ENCODE data around the gene DDX54. TPM values are rescaled to one million over a fixed set of nuclear protein-coding genes. Genes with fewer than 3 reads are reported as not detected.
"Not testable (repeated sequence)": the region's sequence is repeated elsewhere in the genome, so short reads cannot be mapped to it uniquely, and the experiment has no call there.

The DDX54 gene
- total RNA-seq, 4 donors from 2014 or later: 42.4 to 67.0 (median 51.8) TPM

GRCh38 chr12:113214895-113215400 is 29.7 kb upstream of the DDX54 start:
- TF ChIP-seq CTCF (IDR thresholded peaks at IDR 0.05): no peak
- DNase-seq (ENCODE audit: low spot score): no peak
- peak; percentile 87 for ATAC-seq (ENCODE audit: low FRiP score)

- DNase-seq (ENCODE audit: low spot score): no peak
- no peak for ATAC-seq (ENCODE audit: low FRiP score)
- no peak for TF ChIP-seq CTCF (IDR thresholded peaks at IDR 0.05)
These were observed 25.9 kb upstream of the DDX54 start for GRCh38 chr12:113211160-113211559.

- ATAC-seq (ENCODE audit: low FRiP score): no peak
- DNase-seq (ENCODE audit: low spot score): no peak
- TF ChIP-seq CTCF (IDR thresholded peaks at IDR 0.05): no peak
These were observed 23.0 kb upstream of the DDX54 start for GRCh38 chr12:113208041-113208934.

GRCh38 chr12:113207613-113208040 is 22.3 kb upstream of the DDX54 start:
- no peak for DNase-seq (ENCODE audit: low spot score)
- TF ChIP-seq CTCF (IDR thresholded peaks at IDR 0.05): no peak
- no peak for ATAC-seq (ENCODE audit: low FRiP score)

- ATAC-seq (ENCODE audit: low FRiP score); DNase-seq (ENCODE audit: low spot score): not testable (repeated sequence)
These were observed 21.5 kb upstream of the DDX54 start for GRCh38 chr12:113206802-113207201.

GRCh38 chr12:113204804-113205203 is 19.5 kb upstream of the DDX54 start:
- peak; percentile 61 for ATAC-seq (ENCODE audit: low FRiP score)
- no peak for TF ChIP-seq CTCF (IDR thresholded peaks at IDR 0.05)
- DNase-seq (ENCODE audit: low spot score): no peak

GRCh38 chr12:113203852-113204760 is 18.8 kb upstream of the DDX54 start:
- no peak for ATAC-seq (ENCODE audit: low FRiP score)
- TF ChIP-seq CTCF (IDR thresholded peaks at IDR 0.05): no peak
- DNase-seq (ENCODE audit: low spot score): no peak
